ENCODE measurements around the gene NTSR2. TPM values are rescaled to one million over a fixed set of nuclear protein-coding genes. Genes with fewer than 3 reads are reported as not detected.

NTSR2 gene
- total and polyA plus RNA-seq, 4 donors, result not detected

- no peak for DNase-seq (ENCODE audit: low spot score)
- TF ChIP-seq SP1 (IDR thresholded peaks at IDR 0.05) (no peak), GABPA (IDR thresholded peaks at IDR 0.05 in 1 of 2, conservative IDR thresholded peaks at IDR 0.05 in 1 of 2) (no peak), HNF4A (conservative IDR thresholded peaks at IDR 0.05) (no peak), FOXA2 (IDR thresholded peaks at IDR 0.05) (no peak), RXRA (IDR thresholded peaks at IDR 0.05) (no peak), HNF4G (IDR thresholded peaks at IDR 0.05) (no peak), JUND (IDR thresholded peaks at IDR 0.05) (no peak), FOXA1 (IDR thresholded peaks at IDR 0.05) (no peak), REST (IDR thresholded peaks at IDR 0.05) (no peak)
- WGBS, result 75% methylated on average over 16 of the region's 16 CpGs
- H3K4me1 ChIP-seq (ENCODE audit: control insufficient read depth in 4 of 4, insufficient read depth in 4 of 4, low read length in 3 of 4), result peaks cover 0 to 6% (median 4%) of the 10 kb centered on the region in 4 donors
- H3K4me3 ChIP-seq (ENCODE audit: low read depth in 1 of 3, low read length in 3 of 3), result no peak overlapping the region
- no peak overlapping the region for H3K9ac ChIP-seq (ENCODE audit: low read depth in 1 of 2, low read length in 2 of 2)
- peaks cover 0 to 2% (median 0%) of the 10 kb centered on the region in 4 donors for H3K9me3 ChIP-seq (ENCODE audit: control insufficient read depth in 4 of 4, low read length in 3 of 4)
- no peak overlapping the region for H3K27ac ChIP-seq (ENCODE audit: low read depth in 1 of 2, low read length in 2 of 2)
- H3K36me3 ChIP-seq (ENCODE audit: control insufficient read depth in 4 of 4, insufficient read depth in 3 of 4, low read depth in 1 of 4, low read length in 3 of 4), result no peaks in the 10 kb centered on the region
- H3K27me3 ChIP-seq (ENCODE audit: control insufficient read depth in 4 of 4, insufficient read depth in 4 of 4, low read length in 3 of 4), result peaks cover 0 to 6% (median 0%) of the 10 kb centered on the region in 4 donors
Observed at GRCh38 chr2:11667866-11668637, 1.9 kb downstream of the NTSR2 start.

- DNase-seq (ENCODE audit: low spot score), result no peak
- Histone ChIP-seq H3K27me3 (ENCODE audit: control insufficient read depth in 4 of 4, insufficient read depth in 4 of 4, low read length in 3 of 4) (peaks cover 0 to 6% (median 0%) of the 10 kb centered on the region in 4 donors), H3K27ac (ENCODE audit: low read depth in 1 of 2, low read length in 2 of 2) (no peak overlapping the region), H3K9me3 (ENCODE audit: control insufficient read depth in 4 of 4, low read length in 3 of 4) (peaks cover 0 to 3% (median 2%) of the 10 kb centered on the region in 4 donors), H3K4me3 (ENCODE audit: low read depth in 1 of 3, low read length in 3 of 3) (no peak overlapping the region), H3K9ac (ENCODE audit: low read depth in 1 of 2, low read length in 2 of 2) (no peak overlapping the region), H3K4me1 (ENCODE audit: control insufficient read depth in 4 of 4, insufficient read depth in 4 of 4, low read length in 3 of 4) (peaks cover 0 to 6% (median 4%) of the 10 kb centered on the region in 4 donors), H3K36me3 (ENCODE audit: control insufficient read depth in 4 of 4, insufficient read depth in 3 of 4, low read depth in 1 of 4, low read length in 3 of 4) (no peaks in the 10 kb centered on the region)
- no peak for TF ChIP-seq RAD21 (IDR thresholded peaks at IDR 0.05)
- no peak for TF ChIP-seq NR2F2 (IDR thresholded peaks at IDR 0.05)
- TF ChIP-seq YY1 (IDR thresholded peaks at IDR 0.05), result no peak
- no peak for TF ChIP-seq HNF4A (conservative IDR thresholded peaks at IDR 0.05)
- no peak for TF ChIP-seq HNF4G (IDR thresholded peaks at IDR 0.05)
- no peak for TF ChIP-seq JUND (IDR thresholded peaks at IDR 0.05)
- no peak for TF ChIP-seq FOXA1 (IDR thresholded peaks at IDR 0.05)
- no peak for TF ChIP-seq TAF1 (conservative IDR thresholded peaks at IDR 0.05)
- TF ChIP-seq FOXA2 (IDR thresholded peaks at IDR 0.05), result no peak
- TF ChIP-seq SP1 (IDR thresholded peaks at IDR 0.05), result no peak
- no peak for TF ChIP-seq EGR1 (IDR thresholded peaks at IDR 0.05; ENCODE audit: low read depth in 2 of 2)
- no peak for TF ChIP-seq RXRA (IDR thresholded peaks at IDR 0.05)
- 75% methylated on average over 3 of the region's 3 CpGs for WGBS
Observed at GRCh38 chr2:11667194-11667593, 2.8 kb downstream of the NTSR2 start.
